Sigmoid colon (tissue), 3 donors: Measurements from ENCODE around the gene FAM174C.

Source experiments
- CTCF ChIP-seq, 4 experiments: fragments of 450-650 bp in 3 of 4; fragments of 200-600 bp in 1 of 4; IDR thresholded peaks; one replicate each; pipeline ENCODE4 v1.5.1; 2016 to 2019; ENCODE audit warnings: antibody characterized with exemption in 4 of 4, mild to moderate bottlenecking in 3 of 4, moderate library complexity in 2 of 4
- POLR2A ChIP-seq, 2 donors: fragments of 450-650 bp; IDR thresholded peaks; one replicate each; pipeline ENCODE4 v1.6.1; 2016; ENCODE audit warnings: antibody characterized with exemption in 2 of 2, mild to moderate bottlenecking in 2 of 2, moderate library complexity in 2 of 2

GRCh38 chr19:1266916-1267476 is 8.3 kb upstream of the FAM174C start:
- TF ChIP-seq POLR2A (IDR thresholded peaks at IDR 0.05): no peak
- peak; percentile 93 to 98 (median 95) for TF ChIP-seq CTCF (IDR thresholded peaks at IDR 0.05)
